AG09319 (cell line): ENCODE results near the gene TAF1C.

Source experiments
- DNase-seq: peaks from one replicate; pipeline ENCODE4 v3.0.0-alpha.2; 2010; ENCODE audit warnings: low read depth; ENCODE audit errors: extremely low read depth
- CTCF ChIP-seq: IDR thresholded peaks from 2 replicates; pipeline ENCODE4 v1.5.1; 2011; ENCODE audit warnings: low read depth, mild to moderate bottlenecking, inconsistent platforms, low read length, moderate library complexity

TAF1C gene

GRCh38 chr16:84166796-84167695 lies 19.8 kb downstream of the TAF1C start:
- TF ChIP-seq CTCF: no peak
- DNase-seq: no peak

GRCh38 chr16:84165746-84166145 lies 21.1 kb downstream of the TAF1C start:
- no peak for TF ChIP-seq CTCF

GRCh38 chr16:84161801-84162200 lies 25.1 kb downstream of the TAF1C start:
- no peak for TF ChIP-seq CTCF
- no peak for DNase-seq

More at GRCh38 chr16:84165746-84166145, 21.1 kb downstream of the TAF1C start:
- DNase-seq: no peak

- DNase-seq: no peak
These were observed 25.8 kb downstream of the TAF1C start for GRCh38 chr16:84161037-84161436.

GRCh38 chr16:84159800-84160199 lies 27.1 kb downstream of the TAF1C start:
- no peak for DNase-seq
- no peak for TF ChIP-seq CTCF

More at GRCh38 chr16:84161037-84161436, 25.8 kb downstream of the TAF1C start:
- TF ChIP-seq CTCF: no peak

- TF ChIP-seq CTCF: no peak
- DNase-seq: no peak
These were observed 27.9 kb downstream of the TAF1C start for GRCh38 chr16:84159007-84159406.

- no peak for DNase-seq
- TF ChIP-seq CTCF: no peak
These were observed 30.5 kb downstream of the TAF1C start for GRCh38 chr16:84156342-84156784.
